Measurements from ENCODE around the gene PTPRQ.

DNA sequence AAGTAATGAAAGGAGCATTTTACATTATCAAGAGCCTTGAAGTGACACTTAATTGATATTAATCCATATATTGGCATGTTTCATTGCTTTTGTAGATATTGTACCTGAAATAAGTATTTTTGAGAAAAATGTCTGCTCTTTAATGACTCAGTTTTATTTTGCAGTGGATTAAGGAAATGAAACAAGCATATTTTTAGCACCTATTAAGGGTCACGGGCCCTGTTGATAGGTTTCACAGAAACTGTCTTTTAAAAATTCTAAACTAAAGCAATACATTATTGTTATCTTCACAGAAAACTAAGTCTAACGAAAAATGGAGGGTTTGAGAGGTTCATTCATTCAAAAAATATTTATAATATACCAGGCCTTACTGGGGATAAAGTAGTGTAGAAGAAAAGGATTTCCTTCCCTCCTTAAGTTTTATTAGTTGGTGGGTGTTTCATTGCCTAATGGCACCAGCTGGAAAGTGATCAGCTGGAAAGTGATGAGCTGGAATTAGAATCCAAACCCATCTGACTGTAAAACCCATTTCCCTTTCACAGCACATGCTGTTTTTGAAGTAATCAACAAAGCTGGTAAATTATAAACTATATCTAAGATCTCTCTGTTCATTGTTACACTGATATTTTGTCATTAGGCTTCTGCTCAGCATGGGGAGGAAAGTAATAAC lies 54.2 kb downstream of the PTPRQ start:
- TF ChIP-seq, protein P1, sequence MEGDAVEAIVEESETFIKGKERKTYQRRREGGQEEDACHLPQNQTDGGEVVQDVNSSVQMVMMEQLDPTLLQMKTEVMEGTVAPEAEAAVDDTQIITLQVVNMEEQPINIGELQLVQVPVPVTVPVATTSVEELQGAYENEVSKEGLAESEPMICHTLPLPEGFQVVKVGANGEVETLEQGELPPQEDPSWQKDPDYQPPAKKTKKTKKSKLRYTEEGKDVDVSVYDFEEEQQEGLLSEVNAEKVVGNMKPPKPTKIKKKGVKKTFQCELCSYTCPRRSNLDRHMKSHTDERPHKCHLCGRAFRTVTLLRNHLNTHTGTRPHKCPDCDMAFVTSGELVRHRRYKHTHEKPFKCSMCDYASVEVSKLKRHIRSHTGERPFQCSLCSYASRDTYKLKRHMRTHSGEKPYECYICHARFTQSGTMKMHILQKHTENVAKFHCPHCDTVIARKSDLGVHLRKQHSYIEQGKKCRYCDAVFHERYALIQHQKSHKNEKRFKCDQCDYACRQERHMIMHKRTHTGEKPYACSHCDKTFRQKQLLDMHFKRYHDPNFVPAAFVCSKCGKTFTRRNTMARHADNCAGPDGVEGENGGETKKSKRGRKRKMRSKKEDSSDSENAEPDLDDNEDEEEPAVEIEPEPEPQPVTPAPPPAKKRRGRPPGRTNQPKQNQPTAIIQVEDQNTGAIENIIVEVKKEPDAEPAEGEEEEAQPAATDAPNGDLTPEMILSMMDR (IDR thresholded peaks at IDR 0.05; ENCODE audit: borderline replicate concordance, extremely low read depth, low read length, poor library complexity, severe bottlenecking) = no peak
- no peak for TF ChIP-seq EZH2 (IDR thresholded peaks at IDR 0.05; ENCODE audit: borderline replicate concordance, low read depth, low read length, severe bottlenecking)

Measured in DND-41 (cell line).